Astrocyte of the cerebellum (primary cell): ENCODE measurements around the gene TPMT.
"Not testable (repeated sequence)": the region's sequence is repeated elsewhere in the genome, so short reads cannot be mapped to it uniquely, and the experiment has no call there.

Source experiments
- DNase-seq: peaks from one replicate; pipeline ENCODE4 v3.0.0-alpha.2; 2011; ENCODE audit warnings: low read depth
- H3K4me3 ChIP-seq: 2 replicates; pipeline ENCODE4 v1.5.1; 2011; ENCODE audit warnings: mild to moderate bottlenecking, low read depth, low read length, moderate library complexity
- in situ Hi-C: cut with HindIII; loops from 2 replicates; pipeline ENCODE4 v1.10.0; 2017; ENCODE audit warnings: low sequenced_read_pairs
- TF ChIP-seq, protein P1 (sequence below): IDR thresholded peaks from 2 replicates; pipeline ENCODE4 v1.5.1; 2012; ENCODE audit warnings: low read length, low read depth, moderate library complexity, mild to moderate bottlenecking; ENCODE audit errors: missing control alignments

Gene TPMT

DNA sequence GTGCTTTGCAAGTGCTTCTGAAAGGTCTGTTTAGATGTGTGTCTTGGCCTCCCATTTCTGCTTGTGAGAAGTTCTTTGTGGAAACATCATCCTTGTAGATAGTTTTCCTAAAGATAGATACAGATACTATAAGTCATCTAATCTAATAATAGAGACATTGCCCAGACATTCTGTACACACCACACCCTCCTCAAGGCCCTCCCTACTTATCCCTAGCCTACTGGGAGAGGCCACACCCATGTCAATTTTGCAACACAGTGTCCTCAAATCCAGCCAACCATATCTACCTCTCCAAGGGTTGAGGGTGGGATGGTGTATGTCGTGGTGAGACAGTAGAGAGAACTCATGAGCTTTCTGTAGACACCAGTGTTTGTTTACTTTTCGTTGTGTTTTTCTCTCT lies 6.6 kb upstream of the TPMT start:
- no peak overlapping the region for H3K4me3 ChIP-seq
- TF ChIP-seq, protein P1, sequence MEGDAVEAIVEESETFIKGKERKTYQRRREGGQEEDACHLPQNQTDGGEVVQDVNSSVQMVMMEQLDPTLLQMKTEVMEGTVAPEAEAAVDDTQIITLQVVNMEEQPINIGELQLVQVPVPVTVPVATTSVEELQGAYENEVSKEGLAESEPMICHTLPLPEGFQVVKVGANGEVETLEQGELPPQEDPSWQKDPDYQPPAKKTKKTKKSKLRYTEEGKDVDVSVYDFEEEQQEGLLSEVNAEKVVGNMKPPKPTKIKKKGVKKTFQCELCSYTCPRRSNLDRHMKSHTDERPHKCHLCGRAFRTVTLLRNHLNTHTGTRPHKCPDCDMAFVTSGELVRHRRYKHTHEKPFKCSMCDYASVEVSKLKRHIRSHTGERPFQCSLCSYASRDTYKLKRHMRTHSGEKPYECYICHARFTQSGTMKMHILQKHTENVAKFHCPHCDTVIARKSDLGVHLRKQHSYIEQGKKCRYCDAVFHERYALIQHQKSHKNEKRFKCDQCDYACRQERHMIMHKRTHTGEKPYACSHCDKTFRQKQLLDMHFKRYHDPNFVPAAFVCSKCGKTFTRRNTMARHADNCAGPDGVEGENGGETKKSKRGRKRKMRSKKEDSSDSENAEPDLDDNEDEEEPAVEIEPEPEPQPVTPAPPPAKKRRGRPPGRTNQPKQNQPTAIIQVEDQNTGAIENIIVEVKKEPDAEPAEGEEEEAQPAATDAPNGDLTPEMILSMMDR, result no peak
- in situ Hi-C loops, result no loop called here
- no peak for DNase-seq

GRCh38 chr6:18160911-18161310 lies 6.0 kb upstream of the TPMT start:
- DNase-seq, result no peak
- TF ChIP-seq, protein P1, result no peak
- in situ Hi-C loops, result no loop called here
- no peak overlapping the region for H3K4me3 ChIP-seq

DNA sequence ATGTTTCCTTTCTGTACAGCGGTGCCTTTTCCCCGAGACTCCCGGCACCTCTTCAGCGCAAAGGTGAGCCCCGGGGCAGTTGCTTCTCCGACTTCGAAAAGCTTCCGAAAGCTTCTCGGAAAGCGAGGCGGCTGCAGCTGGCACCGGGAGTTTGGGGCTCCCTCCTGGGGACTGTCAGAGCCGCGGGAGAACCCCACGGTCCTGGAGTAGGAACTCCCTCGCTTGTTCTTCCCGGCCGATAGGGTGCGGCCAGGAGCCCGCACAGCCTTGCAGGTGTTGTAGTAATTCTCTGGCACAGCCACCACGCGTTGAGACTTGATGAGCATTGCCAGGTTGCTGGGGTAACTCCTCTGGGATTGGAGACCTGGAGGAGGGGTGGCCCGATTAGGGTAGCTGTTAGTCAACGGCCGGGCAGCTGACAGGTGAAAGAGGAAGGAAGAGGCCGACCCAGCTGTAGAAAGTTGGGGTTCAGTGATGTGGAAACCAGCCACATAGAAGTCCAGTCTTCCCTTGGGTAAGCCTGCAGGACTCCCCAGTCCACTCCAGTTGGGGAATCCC lies 1.1 kb upstream of the TPMT start:
- TF ChIP-seq, protein P1, result peak; percentile 47
- H3K4me3 ChIP-seq, result peak overlapping the region; percentile 96
- in situ Hi-C loops, result no loop called here
- no peak for DNase-seq

GRCh38 chr6:18155150-18155863 lies 430 bp upstream of the TPMT start, which contains the start of gene KDM1B:
TSS of gene KDM1B (plus strand) at chr6:18155422. CDS start at chr6:18159896, 4,474 bp downstream.
- H3K4me3 ChIP-seq, result peak within 1 kb of the TSS; percentile 96
- peak; percentile 95 for DNase-seq
- TF ChIP-seq, protein P1, result no peak
- in situ Hi-C loops, result no loop called here

GRCh38 chr6:18153311-18153703 lies 1.6 kb downstream of the TPMT start:
- in situ Hi-C loops, result no loop called here
- DNase-seq, result no peak
- H3K4me3 ChIP-seq, result no peak overlapping the region
- TF ChIP-seq, protein P1, result no peak

- TF ChIP-seq, protein P1, result no peak
- in situ Hi-C loops, result no loop called here
- H3K4me3 ChIP-seq, result no peak overlapping the region
- no peak for DNase-seq
Measured at GRCh38 chr6:18151801-18152200, 3.1 kb downstream of the TPMT start.

DNA sequence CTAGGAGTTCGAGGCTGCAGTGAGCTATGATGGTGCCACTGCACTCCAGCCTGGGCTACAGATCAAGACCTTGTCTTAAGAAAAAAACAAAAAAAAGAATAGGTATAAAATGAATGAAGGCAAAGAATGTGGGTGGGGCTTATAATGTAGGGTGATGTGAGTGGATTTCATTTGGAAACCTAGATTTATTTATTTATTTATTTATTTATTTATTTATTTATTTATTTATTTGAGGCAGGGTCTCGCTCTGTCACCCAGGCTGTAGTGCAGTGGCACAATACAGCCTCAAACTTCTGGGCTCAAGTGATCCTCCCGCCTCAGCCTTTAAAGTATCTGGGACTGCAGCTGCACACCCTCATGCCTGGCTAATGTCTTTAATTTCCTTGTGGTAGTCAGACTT lies 3.5 kb downstream of the TPMT start:
- H3K4me3 ChIP-seq, in situ Hi-C loops, DNase-seq: not testable (repeated sequence)
